Left renal cortex interstitium (tissue), 4 donors: Measurements from ENCODE around the gene GHR. TPM values are rescaled to one million over a fixed set of nuclear protein-coding genes. Genes with fewer than 3 reads are reported as not detected.
A peak's percentile ranks its signal among the peaks of the same experiment; 100 is the strongest.
"Not testable (repeated sequence)": the region's sequence is repeated elsewhere in the genome, so short reads cannot be mapped to it uniquely, and the experiment has no call there.

Experiments used
- DNase-seq, 4 donors: peaks; one replicate each; pipeline ENCODE4 v3.0.0-alpha.2; 2013; ENCODE audit warnings: low read depth in 4 of 4, low spot score in 2 of 4, missing footprints in 1 of 4
- polyA plus RNA-seq, 4 donors: library from polyadenylated mRNA; unstranded; fragments of 120-200 nt; gene quantifications; one replicate each; pipeline ENCODE4 v1.2.1, GENCODE V29; 2013; ENCODE audit not compliant: insufficient read length in 4 of 4

The GHR gene
- polyA plus RNA-seq, 4 donors: 17.3 to 24.2 (median 22.1) TPM

DNA sequence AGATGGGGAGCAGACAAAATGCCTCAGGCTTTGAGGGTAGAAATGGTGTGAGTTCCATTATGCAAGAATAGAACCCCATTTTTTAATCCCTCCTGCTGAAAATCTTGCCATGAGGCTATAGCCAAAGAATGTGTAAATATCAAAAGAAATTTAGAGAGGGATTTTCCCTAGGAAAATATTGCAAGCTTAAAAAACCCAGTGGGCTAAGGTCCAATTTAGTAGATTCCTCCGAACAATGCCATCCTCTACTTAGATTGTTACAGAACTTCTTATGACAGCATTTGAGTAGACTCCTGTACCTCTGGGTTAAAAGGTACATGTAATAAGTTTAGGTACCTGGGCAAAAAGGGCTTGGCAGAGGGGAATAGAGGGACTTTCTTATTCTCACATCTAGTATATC lies 138.4 kb downstream of the GHR start:
- DNase-seq: no peak

DNA sequence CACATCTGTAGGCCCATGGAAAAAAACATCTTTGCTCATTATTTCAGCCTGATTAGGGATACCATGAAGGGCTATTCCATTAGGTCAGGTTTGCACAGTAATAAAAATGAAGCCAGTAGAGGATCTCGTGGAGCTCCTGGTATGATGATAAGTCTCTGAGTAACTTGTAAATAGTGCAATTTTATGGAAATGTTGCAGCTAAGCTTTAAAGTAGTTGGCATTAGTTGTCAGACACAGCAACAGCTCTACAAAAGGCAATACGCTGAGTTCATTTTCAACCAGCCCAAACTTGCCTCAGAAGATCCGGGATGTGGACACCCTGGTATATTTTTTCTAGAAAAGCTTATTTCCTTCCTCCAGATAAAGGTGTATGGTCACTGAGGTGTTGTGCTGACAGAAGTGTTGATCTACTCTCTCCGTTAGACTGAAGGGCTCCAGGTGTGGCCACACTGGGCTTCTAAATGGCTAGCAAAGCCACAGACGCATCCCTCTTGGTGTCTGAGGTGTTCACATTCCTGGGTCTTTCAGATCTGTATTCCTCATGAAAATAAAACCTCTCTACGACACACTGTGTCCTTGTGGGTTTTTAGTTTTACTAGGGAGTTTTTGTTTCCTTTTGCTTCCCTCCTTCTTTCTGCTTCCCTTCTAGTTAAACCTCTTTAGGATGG lies 141.6 kb downstream of the GHR start:
- no peak for DNase-seq

DNA sequence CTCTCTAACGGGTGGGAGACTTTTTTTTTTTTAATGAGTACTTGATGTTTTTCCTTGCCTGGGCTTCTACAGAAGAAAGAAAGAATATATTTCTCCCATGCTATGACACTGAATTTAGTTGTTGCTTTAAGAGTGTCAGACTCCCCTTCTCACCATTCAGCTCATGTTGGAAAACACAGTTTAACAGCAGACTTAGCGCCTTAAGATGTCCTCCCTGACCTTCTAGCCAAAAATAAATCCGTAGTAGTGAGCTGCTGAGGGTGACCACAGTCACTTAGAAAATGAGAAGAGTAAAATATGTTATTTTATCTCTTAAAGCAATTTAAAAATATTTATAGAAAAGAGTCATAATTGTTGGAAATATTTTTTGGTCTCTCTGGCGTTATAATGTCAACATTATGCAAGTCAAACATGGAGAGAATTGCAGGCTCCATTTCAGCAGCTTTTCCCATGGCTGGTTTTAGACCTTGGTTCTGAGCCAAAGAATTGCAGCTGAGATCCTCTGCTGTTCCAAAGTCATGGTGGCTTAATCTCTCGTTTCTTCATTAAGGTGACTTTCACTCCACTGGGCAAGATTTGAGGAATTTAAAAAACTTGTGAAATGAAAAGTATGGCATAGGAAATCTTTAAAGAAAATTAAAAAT lies 143.5 kb downstream of the GHR start:
- peak in 1 of 4 donors; percentile 27 for DNase-seq

DNA sequence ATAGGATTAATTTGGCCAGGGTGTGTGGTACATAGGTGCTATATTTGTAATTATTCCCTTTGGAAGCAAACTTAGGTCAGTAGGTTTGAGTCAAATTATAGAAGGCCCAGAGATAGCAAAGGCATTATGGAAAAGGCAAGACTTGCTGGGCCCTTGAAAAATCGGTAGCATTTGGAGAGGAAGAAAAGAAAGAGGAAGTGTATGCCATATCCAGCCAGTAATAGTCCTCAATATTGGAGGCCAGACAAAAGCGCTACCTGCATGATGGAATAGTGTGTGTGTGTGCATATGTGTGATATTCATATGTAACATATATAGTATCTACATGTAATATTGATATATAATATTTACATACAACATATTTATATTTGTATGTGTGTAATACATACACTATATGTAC lies 146.1 kb downstream of the GHR start:
- DNase-seq: no peak

DNA sequence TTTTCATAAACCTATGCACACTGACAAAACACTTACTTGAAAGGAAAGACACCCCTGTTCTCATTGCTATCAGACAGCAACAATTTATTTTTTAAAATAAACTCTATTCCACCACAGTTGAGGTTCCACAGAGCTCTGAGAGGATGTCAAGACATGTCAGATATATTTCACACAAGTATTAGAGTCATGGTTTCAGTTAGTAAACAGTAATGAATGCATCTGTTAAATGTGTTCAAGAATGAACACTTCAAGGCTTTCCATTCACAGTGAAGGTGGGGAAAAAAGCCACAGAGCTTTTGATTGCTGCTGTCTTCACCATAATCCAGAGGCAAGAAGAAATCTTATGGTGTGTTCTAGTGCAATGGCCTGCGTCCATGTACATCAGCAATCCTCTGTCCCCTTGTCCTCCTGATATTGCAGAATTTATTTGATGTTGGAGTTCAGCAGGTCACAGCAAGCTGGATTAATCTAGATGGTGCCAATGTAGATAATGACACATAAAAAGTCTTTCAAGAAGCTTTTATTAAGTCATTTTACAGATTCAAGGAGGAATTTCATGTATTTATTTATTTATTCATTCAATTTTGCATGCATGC lies 146.8 kb downstream of the GHR start:
- DNase-seq: no peak

DNA sequence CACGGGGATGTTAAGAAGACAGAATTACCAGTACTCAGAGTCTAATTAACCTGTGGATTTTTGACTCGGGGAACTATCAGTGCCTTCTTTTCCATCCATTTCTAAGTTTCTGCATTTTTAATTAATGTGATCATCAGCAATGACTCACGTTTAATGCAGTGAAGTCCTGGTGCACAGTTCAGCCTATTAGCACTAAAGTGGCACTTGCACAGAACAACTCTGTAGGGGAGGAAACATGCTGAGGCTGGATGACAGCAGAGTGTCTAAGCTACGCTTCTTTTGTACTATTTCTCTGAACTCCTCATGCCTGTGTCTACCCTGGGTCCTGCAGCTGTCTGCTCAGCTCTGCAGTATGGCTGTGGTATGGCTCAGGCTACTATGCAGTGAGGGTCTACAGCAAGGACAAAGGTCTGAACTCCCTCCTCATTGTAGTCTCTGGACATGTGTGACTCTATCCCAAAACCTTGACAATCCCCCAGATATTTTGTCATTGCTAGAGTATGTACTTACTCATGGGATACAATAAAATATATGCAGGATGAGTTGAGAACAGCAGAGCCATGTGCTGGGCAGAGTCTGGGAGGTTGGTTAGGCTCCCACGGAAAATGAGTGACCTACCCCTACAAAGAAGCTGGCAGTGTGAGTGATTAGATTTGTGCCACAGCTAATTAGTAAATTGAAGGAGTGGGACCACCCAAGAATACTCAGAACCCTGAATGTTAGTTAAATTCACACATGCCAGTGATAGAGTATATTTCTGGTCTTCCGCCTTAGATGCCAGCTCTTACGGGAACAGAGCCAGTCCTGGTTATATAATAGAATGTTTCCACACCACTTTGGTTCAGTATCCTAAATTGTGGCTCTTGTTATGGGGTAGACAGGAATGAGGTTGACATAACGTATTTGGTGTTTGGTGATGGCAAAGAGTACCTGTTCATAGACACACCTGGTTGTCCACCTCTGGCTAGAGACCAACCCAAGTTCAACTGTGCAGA lies 148.0 kb downstream of the GHR start:
- DNase-seq: no peak

DNA sequence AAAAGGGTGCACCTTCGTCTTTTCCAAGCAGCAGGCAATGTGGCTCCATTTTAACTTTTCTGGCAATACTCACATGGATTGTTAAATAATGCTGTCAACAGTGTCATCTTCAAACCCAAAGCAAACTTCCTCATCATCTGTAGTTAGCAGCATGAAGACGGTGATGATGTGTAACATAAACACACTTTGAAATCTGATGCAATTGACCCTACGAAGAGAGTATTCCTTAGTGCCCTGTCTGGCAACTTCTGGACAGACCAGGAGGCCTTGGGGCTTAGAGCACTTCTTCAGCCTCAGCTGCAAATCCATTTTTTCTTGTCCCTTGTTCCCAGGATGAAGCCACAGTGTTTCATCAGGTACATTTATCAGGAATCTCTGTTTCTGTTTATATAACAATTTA lies 149.1 kb downstream of the GHR start:
- no peak for DNase-seq

DNA sequence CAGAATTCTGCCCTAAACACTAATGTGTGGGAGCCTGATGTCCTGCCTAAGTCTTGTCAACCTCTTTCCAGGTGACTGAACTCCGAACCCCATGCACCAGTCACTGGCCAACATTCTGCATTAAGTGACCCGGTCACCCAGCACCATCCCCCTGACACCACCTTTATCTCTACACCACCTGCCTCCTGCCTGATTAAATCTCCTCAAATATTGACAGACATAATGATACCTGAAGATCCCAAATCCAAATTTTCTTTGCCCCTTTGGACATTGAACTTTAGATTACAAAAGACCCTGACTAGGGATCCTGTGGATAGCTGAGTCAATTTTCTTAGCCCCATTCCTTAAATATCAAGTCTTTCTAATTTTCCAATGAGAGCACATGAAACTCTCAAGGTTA lies 150.1 kb downstream of the GHR start:
- no peak for DNase-seq

DNA sequence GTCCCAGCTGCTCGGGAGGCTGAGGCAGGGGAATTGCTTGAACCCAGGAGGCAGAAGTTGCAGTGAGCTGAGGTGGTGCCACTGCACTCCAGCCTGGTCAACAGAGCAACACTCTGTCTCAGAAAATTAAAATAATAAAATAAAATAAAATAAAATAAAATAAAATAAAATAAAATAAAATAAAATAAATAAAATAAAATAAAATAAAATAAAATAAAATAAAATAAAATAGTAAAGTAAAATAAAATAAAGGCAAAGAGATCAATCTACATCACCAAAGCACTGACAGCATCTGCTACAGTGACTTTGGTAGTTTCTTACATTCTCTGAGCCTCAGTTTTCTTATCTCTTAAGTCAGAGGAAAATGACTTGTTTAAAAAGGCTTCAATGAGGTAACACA lies 152.7 kb downstream of the GHR start:
- not testable (repeated sequence) for DNase-seq

DNA sequence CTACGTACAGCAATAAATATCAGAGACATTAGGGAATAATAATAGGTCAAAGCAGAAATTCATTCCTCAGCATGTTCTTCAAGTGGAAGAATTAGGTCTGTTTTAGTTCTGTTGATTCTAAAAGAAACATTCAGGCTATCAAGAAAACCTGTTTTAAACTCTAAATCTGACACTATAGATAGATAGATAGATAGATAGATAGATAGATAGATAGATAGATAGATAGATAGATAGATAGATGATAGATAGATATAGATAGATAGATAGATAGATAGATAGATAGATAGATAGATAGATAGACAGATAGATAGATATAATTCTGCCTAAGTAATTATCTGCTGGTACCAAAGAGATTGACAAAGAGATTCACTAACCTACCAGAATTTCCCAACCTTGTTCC lies 155.7 kb downstream of the GHR start:
- DNase-seq: not testable (repeated sequence)

DNA sequence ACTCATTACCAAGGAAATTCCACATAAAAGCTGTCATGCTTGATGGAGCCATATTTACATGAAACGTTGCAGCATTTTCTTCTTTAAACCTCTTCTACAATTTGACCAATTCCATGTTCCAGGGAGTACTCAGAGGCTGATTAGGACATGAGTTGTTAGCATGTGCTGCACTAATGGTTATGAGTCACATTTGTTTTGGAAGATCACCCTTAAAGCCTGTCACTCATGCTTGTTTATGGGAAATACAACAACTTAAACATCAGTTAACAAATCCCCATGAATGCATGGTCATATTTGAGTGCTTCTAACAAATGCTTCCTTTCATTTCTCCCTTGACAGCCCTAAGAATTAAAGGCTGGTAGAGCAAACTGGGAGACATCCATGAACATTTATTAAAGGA lies 156.1 kb downstream of the GHR start:
- DNase-seq: no peak

DNA sequence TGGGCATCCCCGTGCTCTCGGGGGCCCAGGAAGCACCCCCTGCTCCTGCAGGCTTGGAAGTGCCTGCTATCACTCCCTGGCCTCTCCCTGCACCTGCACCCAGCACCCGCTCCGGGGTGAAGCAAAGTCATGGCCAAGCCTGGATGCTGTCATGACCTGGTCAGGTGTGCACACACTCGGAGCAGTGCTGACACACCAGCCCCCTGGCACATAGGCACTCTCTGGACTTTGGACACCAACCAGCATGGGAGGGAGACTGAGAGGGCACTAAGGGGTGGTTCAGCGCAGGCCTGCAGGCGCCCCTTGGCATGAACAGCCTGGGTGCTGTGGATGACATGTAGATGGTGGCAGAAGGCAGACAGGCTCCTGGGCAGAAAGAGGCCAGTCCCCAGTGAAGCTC lies 158.6 kb downstream of the GHR start:
- DNase-seq: no peak

DNA sequence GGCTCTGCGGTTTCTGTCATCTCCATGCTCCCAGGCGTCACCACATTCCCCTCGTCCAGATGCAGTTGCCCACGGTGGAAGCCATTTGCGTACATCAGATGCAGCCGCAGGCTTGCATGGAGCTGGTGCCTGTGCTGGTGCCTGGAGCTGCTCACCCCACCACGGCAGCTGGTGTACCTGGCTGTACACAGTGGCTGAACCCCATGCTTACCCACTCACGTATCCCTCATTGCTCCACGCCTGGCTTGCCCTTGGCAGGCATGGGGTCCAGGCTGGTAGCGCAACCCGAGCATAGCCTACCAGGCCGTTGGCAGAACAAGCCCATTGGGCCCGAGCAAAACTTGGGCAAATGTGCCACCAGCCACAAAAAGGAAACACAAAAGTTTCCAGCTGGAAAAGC lies 159.5 kb downstream of the GHR start:
- no peak for DNase-seq

DNA sequence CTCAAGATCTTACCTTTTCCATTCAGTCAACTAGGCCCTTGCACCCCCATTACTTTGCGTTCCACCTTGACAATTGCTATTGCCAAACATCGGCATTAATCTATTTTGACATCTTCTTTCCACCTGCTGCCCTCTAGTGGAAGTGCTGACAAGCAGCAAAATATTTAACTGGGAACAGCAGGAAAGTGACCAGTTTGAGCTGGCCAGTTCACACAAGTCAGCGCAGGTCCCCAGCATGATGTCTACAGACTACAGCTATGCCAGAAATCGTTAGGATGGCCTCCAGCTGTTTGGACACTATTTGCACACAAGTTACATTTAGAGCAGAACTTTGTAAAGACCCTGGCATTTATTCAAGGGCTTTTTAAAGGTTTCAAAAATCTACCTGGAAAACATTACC lies 160.1 kb downstream of the GHR start:
- DNase-seq: peak in 1 of 4 donors; percentile 34

DNA sequence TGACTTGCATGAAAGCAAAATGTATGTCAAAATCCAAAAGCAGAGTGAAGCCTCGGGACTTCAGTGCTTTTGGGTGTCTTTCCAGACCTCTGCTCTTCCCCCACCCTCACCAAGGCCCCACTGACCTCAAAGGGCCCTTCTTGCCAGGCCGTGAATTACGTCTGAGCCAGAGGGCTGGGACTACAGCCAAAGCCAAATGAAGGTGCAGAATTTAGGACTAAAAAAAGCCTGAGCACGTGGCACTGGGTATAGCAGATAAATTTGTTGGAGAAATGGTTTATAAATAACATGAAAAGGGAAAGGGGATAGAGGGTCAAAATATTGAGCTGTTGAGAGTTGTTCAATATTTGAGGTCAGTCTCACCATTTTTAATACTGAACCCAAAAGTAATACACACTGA lies 163.4 kb downstream of the GHR start:
- no peak for DNase-seq

DNA sequence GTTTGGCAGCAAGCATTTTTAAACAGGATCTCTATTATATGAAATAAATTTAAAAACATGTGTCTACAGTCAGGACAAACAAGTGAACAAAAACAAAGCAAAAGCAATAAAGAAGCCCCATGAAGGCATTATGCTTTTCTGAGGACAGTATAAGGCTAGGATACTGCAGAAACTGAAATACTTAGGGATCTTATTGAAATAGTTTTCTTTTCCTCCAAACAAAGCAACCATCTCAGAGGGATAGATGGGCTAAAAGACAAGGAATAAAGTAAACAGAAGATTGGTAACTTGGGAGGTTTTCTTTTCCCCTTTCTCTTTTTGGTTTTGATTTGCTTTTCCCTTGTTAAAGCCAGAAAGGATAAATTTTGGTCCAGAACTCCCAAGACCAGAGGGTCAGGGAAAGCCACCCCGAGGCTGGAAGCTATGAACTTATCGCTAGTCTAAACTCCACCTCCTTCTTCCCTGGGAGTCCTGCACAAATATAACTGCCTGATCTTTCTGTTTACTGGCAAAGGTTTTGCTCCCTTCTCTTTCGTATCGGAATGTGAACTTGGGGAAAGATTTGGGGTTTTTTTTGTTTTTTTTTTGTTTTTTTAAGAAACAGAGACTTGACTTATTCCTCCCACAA lies 164.0 kb downstream of the GHR start:
- no peak for DNase-seq

DNA sequence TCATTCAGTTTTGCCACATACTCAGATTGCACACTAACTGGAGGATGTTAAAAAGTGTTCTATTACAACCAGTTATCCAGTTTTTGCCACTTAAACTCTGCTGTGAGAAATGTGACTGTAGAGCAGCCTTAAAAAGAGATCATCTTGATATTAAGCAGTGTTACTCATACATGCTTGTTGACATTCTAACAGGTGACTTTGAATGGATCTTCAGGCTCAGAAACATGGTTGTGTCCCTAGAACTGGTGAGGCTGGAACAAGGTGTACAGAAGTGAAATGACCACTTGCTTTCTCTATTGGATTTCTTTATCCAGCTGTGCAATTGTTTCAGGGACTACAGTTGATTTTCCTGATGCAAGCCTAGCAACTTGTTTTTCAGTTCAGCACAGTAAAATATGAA lies 167.3 kb downstream of the GHR start:
- DNase-seq: no peak

DNA sequence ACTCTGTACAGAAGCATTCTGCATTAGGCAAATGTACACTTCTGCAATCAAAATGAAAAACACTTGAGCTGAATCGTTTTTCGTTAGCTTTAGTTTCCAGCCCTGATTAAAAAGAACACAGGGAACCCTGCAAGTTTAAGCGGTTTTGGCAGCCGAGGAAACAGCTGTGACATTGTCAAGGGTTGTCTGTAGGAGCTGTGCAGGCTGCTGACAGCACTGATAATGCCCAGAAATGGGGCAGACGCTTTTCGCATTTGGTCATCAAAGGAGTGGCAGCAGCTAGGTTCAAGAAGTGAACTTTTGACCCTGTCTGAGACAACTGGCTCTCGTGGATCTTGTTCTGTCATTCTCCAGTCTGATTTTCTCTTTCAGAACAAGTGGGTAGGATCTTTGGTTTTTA lies 167.8 kb downstream of the GHR start:
- peak in 1 of 4 donors; percentile 37 for DNase-seq

DNA sequence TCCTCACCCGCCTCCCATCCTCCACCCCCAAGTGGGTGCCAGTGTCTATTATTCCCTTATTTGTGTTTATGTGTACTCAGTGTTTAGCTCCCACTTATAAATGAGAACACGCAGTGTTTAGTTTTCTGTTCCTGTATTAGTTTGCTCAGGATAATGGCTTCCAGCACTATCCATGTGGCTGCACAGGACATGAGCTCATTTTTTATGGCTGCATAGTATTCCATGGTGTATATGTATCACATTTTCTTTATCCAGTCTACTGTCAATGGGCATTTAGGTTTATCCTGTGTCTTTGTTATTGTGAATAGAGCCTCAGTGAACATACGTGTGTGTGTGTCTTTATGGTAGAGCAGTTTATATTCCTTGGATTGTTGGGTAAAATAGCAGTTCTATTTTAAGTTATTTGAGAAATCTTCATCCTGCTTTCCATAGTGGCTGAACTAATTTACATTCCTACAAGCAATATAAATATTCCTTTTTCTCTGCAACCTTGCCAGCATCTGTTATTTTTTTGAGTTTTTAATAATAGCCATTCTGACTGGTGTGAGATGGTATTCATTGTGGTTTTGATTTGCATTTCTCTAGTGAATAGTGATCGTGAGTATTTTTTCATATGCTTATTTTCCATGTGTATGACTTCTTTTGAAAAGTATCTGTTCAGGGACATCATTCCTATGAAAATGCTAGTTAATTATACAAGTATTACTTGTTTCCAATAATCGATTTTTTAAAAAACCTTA lies 169.3 kb downstream of the GHR start:
- no peak for DNase-seq

DNA sequence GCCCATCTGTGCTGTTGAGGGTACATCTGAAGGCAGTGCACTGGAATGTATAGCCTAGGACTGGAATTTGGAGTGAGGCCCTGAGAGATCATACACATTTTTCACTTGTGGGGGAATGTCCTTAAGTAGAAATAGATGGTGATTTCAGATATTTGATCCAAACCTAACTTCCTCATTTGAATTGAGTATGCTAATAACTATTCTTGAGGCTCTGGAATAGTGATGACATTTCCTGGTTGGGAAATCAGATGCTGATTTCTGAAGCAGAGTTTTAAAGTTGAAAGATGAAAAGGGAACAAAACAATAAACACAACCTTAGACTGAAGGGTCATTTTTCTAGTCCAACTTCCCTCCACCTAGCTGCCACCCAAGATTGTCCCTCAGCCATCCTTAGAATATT lies 170.4 kb downstream of the GHR start:
- DNase-seq: no peak
